ENCODE results near the gene FAM170B.

Gene FAM170B

DNA sequence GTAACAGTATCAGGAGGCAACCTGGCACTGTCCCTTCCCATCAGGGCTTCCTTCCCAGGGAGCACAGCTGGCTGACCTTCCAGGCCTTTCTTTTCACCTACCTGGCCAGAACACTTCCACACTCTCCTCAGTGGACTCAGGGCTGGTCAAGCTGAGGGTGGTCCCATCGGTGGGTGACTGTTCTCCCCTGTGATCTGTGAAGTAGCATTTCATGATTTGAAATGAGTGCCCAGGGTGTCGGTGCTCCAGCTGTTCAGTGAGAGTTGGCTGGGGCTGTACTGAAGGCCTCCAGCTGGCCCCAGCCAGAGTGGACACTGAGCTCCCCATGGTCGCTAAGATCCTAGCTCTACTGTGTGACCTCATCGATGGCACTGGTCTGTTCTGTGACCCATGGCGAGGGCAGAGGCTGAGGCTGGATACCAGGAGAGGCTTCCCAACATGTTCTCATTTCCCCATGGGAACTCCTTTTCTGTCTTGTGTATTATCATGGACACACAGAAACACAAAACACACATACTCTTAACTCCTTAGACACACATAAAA, at the start of gene FAM170B:
TSS of gene FAM170B (minus strand) at position 316 of the 543 bp plus-strand sequence. CDS start at position 213, 103 bp downstream.
- no peak for DNase-seq

DNA sequence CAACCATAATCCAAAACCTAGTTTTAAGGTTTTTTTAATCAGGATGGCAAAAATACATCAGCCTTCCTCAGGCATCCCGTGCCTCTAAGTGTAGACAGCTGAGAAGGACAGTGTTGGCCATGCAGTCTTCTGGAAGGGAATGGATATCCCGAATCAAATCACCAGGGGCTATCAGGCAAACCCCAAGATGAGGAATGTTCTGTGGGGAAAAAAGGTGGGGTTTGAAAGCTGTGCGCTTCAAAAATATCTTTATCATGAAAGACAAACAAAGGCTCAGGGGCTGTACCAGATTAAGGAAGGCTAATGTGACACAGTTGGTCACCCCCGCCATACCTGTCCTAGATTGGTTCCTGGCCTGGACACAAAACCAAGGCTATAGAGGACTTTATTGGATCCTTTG, 49.0 kb upstream of the FAM170B start:
- DNase-seq: no peak

GRCh38 chr10:49180444-49180860, 46.6 kb upstream of the FAM170B start:
- no peak for DNase-seq

DNA sequence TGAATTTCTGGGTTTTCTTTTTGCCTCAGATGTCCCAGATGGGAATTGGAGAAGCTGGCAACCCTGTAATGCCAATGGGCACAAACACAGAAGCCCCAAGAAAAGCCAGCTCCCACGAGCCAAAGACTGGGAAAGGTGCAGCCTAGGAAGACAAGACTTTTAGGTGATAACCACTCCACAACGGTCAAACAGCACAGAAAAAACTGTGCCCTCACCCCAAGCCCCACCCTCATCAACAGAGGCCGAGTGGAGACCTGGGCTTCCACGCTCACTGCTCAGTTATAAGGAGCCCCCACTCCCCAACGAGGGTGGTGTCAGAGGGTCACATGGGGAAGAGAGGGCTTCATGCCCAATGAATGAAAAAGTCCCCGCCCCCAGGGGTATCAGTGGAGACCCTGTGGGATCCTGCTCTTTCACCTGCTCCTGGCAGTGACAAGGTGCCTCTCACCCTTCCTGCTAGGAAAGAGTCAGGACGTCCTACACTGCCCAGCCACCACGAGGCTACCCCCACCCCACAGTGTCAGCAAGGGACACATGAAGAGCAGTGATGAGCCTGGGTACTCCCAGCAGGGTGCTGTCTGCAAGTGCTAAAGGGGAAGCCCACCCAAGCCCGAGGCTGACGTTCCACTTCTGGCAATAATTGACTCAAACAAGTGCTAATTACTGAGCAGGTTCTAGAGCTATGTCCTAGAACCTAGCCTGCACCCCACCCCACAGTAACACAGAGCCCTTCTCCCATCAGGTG, 46.0 kb upstream of the FAM170B start:
- no peak for DNase-seq

DNA sequence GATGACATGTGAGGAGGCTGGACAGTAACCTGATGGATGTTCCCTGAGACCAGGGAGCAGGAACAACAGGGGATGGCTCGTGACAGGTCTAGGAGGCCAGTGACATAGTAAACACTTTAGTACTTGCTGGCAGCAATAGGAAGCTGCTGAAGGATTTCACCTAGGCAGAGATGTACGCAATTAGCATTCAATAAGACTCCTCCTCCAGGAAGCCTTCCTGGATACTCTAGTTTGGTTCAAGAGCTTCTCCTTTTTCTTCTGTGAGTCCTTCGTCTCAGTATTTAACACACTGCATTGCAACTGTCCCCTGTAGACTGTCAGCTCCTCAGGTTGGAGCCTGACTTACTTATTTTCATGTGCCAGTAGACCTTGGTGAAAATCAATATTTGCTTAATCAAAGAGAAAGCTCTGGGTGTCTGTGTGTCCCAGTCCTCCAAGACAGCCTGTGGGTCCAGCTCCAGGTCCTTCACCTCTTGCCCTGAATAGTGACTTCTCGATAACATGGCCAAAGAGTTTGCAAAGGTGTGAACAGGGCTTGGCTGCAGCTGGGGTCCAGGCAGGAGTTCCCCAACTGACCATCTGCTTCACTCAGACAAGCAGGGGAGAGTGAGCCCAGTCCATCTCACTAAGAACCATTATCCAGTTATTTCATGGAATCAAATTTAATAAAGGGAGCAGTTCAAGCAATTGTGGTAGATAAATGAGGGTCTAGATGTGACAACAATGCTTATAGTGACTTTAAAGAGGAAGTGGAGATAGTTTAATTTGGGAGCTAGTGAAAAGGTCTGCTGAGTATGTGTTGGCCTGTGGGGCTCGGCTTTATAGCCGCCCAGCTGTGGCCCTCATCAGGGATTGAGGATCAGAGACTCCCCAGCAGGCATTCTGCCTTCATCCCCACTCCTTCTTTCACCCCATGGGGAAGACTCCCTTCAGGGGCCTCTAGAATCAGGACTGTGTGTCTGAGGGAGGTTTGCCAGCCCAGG, 45.0 kb upstream of the FAM170B start:
- no peak for DNase-seq

DNA sequence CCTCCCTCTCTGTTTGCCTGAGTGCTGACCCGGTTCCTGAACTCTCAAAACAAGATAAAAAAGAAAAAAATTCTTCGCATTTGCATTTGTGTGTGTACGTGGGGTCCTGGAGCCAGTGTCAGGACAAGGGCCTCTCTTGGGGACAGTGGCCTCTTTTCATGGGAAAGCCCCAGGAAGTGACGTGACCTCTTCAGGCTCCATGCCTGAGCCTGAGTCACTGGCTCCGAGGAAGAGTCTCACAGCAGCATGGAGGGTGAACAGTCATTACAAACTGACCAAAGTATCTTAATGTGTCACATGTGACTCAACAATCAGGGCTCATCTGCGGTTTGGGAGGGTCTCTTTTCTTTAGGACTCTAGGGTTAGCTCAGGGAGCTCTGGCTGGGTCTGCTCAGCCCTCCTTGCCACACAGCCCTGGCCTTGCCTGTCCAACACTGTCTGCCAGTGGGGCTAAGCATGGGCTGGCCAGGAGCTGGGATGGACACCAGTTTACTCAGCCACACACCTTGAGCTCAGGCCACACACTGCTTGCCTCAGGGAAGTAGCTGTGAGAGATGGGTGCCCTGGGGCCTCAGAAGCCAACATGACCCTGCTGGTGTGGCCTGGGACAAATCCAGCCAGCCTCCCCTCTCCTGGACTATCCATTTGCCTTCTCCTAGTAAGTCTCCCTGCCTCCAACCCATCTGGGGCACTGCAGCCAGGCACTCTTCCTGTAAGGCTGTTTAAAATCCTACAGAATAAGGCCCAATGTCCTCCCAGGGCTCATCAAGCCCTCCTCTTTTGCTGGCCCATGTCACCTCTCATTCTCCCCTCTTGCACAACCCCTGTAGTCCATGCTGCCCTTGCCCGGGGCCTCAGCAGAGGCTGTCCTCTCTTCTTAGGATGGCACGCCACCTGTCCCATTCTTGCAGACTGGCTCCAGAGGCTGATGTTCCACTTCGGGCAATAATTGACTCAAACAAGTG, 43.9 kb upstream of the FAM170B start:
- peak; percentile 64 for DNase-seq

DNA sequence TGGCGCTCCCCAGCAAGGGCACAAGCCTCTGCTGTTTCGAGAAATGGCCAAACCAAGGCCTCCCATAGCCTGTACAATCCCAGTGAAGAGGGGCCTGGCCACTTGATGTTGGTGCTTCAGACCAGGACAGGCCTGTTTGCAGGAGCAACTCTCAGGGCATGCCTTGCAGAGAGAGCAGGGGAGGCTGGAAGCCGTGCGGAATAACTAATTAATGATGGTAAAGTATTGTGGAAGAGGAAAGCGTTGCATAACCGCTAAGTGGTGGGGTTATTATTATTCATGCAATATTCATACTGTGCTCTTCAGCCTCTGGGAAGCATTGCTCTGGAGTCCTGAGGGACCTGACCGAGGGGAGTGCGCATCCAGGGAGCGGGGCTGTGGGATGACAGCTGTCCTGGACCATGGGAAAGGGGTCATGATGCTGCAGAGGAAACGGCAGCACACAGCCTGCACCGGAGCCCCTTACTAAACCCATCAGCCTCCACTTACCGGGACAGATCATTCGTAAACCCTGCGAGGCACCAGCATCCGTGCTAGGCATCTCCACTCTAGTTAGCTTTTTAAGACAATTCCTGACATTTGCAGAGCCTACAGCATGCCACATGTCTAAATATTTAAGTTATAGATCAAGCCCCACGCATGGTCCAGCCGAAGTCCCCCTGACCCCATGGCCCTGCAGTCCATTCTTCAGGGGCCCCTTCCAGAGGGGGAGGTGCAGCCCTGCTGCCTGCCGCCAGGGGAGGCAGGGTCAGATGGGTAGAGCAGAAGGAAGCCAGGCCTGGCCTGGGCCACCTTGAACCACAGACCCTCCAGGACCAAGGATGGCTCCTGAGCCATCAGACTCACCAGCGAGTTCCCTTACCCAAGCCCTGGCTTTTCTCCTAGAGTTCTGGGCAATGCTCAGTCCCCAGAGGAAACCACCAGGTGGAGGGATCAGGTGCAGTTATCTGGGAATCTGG, 42.8 kb upstream of the FAM170B start:
- no peak for DNase-seq

DNA sequence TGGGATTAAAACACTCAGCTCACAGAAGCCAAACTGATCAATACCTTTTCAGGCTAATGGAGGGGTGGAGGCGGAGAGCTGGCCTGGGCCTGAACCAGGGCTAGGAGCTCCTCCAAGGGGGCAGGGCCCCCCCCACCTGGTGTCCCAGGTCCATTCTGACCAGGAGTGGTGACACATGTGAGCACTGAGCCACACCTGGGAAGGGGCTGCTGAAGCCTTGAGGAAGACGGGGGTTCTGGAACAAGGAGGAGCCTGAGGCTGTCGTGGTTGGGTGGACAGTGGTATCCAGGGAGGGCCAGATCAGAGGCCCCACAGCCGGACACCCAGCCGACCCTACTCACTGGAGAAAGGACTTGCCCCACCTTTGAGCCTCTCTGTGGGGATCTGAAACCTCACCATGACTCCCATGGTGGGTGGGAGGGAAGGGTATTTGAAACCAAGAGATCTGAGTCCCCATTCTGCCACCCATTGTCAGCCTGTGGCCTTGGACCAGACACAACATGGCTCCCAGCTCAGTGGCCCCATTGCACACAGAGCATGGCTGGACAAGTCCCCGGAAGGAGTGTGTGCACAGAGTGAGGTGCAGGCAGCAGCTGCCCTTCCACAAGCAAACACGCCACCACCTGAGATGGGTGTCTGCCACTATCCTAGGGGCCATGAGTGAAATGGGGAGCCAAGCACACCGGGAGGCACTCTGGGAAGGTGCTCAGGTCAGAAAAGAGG, 41.9 kb upstream of the FAM170B start:
- DNase-seq: no peak

DNA sequence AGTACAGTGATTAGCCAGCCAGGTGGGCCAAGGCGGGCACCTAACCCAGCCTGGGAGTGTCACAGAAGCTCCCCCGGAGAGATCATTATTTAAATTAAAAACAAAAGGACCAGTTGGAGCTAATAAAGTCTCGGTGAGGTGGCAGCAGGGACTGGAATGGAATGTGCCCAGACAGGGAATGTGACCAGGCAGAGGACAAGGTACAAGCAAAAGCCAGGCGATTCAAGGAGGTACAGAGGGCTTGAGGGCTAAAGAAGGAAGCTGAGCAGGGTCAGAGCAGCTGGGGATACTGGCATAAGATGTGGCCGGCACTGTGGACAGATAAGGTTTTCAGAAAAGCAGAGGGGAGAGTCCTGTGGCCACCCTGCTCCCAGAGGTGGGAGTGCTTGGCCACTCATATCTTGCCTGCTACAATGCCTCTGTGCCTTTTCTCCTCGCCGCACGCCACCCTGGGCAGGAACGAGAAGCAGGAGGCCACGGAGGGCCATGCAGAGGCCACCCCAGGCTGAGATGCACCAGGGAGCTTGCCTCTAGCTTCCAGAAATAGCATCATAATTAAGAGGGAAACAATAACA, 41.2 kb upstream of the FAM170B start:
- DNase-seq: no peak

- DNase-seq: no peak
Measured at GRCh38 chr10:49174261-49174925, 40.6 kb upstream of the FAM170B start.

DNA sequence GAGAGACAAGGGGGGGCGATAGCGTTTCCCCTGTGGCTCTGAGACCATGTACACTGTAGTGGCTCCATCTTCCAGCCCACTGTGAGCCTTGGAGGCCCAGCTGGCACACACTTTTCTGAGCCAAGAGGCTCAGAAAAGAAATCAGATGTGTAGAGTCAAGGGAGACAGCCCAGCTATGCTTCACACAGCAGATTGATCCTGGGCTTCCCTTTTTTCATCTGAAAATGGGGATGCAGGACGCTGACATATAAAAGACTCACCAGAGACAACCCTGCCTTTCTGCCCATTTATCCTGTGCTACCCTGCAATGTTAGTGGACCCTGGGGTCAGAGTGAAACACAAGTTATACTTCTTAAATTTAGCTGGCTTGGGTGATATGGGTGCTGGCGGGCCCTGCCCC, 40.0 kb upstream of the FAM170B start:
- DNase-seq: no peak

- DNase-seq: no peak
Measured at GRCh38 chr10:49173201-49173772, 39.5 kb upstream of the FAM170B start.

DNA sequence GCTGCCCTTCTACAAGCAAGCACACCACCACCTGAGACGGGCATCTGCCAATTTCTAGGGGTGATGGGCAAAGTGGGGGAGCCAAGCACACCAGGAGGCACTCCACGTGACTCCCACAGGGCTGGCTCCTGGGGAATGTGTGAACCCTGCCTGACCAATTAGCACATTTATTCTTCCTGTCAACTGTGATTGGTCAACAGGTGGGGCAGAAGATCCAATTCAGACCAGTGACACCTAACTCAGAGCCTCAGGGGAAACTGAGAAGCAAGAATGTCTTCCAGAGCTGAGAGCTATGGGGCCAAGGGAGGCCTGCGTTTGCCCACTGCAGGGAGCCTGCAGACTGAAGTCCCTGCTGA, 38.9 kb upstream of the FAM170B start:
- no peak for DNase-seq

GRCh38 chr10:49172061-49172776, 38.4 kb upstream of the FAM170B start:
- no peak for DNase-seq

DNA sequence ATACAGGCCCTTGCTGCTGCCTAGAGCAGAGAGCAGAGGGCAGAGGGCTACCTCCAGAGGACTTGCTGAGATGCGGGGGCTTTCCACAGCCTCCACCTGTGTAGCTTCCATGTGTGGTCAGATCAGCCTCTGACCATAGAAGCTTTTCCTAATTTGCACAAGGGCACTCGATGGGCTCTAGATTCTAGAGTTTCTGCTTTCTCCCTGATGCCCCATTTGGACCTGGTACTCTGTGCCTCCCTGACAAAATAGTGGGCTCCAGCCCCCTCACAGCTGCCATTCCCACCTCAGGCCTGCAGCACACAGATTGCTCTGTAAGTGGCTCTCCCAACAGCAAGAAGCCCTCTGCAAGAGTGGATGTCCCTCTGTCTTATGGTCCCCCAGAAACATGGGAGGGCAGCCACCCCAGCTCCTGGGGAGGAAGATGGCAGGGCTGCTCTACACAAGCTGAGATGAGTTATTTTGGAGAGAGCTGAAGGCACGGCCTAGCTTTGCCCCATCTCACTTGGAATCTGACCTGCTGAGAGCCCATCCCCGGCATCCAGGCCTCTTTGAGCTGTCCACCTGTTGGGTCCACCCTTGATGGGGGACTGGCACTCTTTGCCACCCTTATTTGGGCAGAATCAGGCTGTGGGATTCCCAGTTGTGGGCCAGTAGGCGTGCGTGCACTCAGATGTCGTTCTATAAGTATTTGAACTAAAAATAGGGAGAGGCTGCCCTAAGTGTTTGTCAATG, 37.7 kb upstream of the FAM170B start:
- no peak for DNase-seq

- DNase-seq: no peak
Measured at GRCh38 chr10:49170632-49171325, 37.0 kb upstream of the FAM170B start.

DNA sequence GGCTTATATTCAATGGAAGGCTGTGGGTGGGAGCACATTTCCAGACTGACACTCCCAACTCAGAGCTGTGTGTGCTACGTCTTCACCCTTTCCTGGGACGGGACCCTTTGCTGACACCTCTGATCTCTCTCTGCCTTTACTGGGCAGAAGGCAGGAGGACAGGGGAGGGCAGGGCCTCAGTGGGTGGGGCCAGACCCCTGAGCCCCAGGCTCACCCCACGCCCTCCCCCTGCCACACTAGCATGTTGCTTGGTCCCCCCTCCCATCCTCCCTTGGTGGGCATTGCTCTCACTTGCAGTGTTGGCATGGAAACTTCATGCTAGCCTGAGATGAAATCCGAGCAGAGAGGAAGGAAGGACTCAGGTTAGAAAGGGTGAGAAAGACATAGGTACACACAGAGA, 36.0 kb upstream of the FAM170B start:
- DNase-seq: no peak

All from femur (tissue), 1 donor.